HepG2 (cell line): ENCODE data around the gene LGI2.

ENCODE experiments used
- DRAP1 ChIP-seq: IDR thresholded peaks from 2 replicates; pipeline ENCODE4 v1.6.1; 2016; ENCODE audit warnings: missing genetic modification reagents, missing compliant biosample characterization
- MAX ChIP-seq: IDR thresholded peaks from 2 replicates; pipeline ENCODE4 v1.6.1; 2012; ENCODE audit warnings: inconsistent platforms

DNA sequence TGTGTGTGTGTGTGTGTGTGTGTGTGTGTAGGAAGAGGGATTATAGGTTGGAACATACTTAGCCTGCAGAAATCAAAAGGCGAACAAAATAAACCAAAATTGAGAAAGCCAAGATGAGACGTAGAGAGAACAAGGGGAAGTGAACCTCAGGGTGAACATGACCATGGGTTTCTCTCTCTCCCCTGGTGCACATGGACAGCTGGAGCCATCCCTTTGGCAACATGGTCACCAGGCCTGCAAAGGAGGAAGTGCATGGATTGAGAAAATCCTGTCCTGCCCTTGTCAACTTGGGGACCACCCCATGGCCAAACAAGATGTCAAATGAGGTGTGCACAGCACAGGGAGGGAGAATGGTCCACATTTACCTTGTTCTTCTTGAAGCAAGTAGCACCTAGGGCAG lies 23.1 kb downstream of the LGI2 start:
- TF ChIP-seq MAX = no peak
- no peak for TF ChIP-seq DRAP1 (CRISPR knock-in tag)
